Measurements from ENCODE around the gene CGB8.
"Not testable (repeated sequence)": the region's sequence is repeated elsewhere in the genome, so short reads cannot be mapped to it uniquely, and the experiment has no call there.

Gene CGB8

GRCh38 chr19:49071860-49072547 lies 23.1 kb upstream of the CGB8 start:
- Mint-ChIP-seq H3K9me3 (no peaks in the 10 kb centered on the region), H3K36me3 (peaks cover 10% of the 10 kb centered on the region), H3K27me3 (peaks cover 41% of the 10 kb centered on the region), H3K4me3 (no peak overlapping the region), H3K4me1 (peaks cover 11% of the 10 kb centered on the region), H3K27ac (no peak overlapping the region)

- H3K4me1 Mint-ChIP-seq: peaks cover 11% of the 10 kb centered on the region
- H3K27ac Mint-ChIP-seq: no peak overlapping the region
- peaks cover 43% of the 10 kb centered on the region for H3K27me3 Mint-ChIP-seq
Measured at GRCh38 chr19:49070416-49070815, 21.5 kb upstream of the CGB8 start.

GRCh38 chr19:49069026-49069425 lies 20.1 kb upstream of the CGB8 start:
- H3K36me3 Mint-ChIP-seq: peaks cover 10% of the 10 kb centered on the region
- no peak overlapping the region for H3K4me3 Mint-ChIP-seq
- peaks cover 39% of the 10 kb centered on the region for H3K27me3 Mint-ChIP-seq
- H3K27ac Mint-ChIP-seq: no peak overlapping the region
- no peaks in the 10 kb centered on the region for H3K9me3 Mint-ChIP-seq
- peaks cover 11% of the 10 kb centered on the region for H3K4me1 Mint-ChIP-seq

More at GRCh38 chr19:49070416-49070815, 21.5 kb upstream of the CGB8 start:
- Mint-ChIP-seq H3K9me3 (no peaks in the 10 kb centered on the region), H3K36me3 (peaks cover 10% of the 10 kb centered on the region), H3K4me3 (no peak overlapping the region)

GRCh38 chr19:49067554-49067953 lies 18.6 kb upstream of the CGB8 start:
- Mint-ChIP-seq H3K27me3 (peaks cover 26% of the 10 kb centered on the region), H3K27ac (no peak overlapping the region), H3K4me3 (no peak overlapping the region), H3K36me3 (peaks cover 8% of the 10 kb centered on the region), H3K4me1 (peaks cover under 1% of the 10 kb centered on the region), H3K9me3 (no peaks in the 10 kb centered on the region)

- H3K27ac Mint-ChIP-seq: no peak overlapping the region
- H3K36me3 Mint-ChIP-seq: peaks cover 8% of the 10 kb centered on the region
- H3K4me3 Mint-ChIP-seq: peak overlapping the region; percentile 7
- H3K27me3 Mint-ChIP-seq: peaks cover 25% of the 10 kb centered on the region
- no peaks in the 10 kb centered on the region for H3K4me1 Mint-ChIP-seq
- H3K9me3 Mint-ChIP-seq: no peaks in the 10 kb centered on the region
Measured at GRCh38 chr19:49065905-49066512, 17.1 kb upstream of the CGB8 start.

GRCh38 chr19:49064768-49065611 lies 16.1 kb upstream of the CGB8 start, which contains the start of gene NTF4:
Gene NTF4, minus strand, starts transcription at chr19:49064818. Its CDS starts 2,821 bp downstream, at chr19:49061997.
- Mint-ChIP-seq H3K27ac (no peak within 1 kb of the TSS), H3K9me3 (no peaks in the 10 kb centered on the region), H3K4me3 (no peak within 1 kb of the TSS), H3K27me3 (peaks cover 25% of the 10 kb centered on the region), H3K36me3 (peaks cover 4% of the 10 kb centered on the region), H3K4me1 (no peaks in the 10 kb centered on the region)

- no peaks in the 10 kb centered on the region for H3K9me3 Mint-ChIP-seq
- peaks cover 22% of the 10 kb centered on the region for H3K27me3 Mint-ChIP-seq
- no peaks in the 10 kb centered on the region for H3K4me1 Mint-ChIP-seq
- H3K27ac Mint-ChIP-seq: no peak overlapping the region
- H3K4me3 Mint-ChIP-seq: no peak overlapping the region
- H3K36me3 Mint-ChIP-seq: no peaks in the 10 kb centered on the region
Measured at GRCh38 chr19:49064029-49064629, 15.2 kb upstream of the CGB8 start.

- Mint-ChIP-seq H3K4me1 (peaks cover 15% of the 10 kb centered on the region), H3K4me3 (no peak overlapping the region), H3K27me3 (peaks cover 25% of the 10 kb centered on the region)
Measured at GRCh38 chr19:49061445-49061844, 12.5 kb upstream of the CGB8 start.

GRCh38 chr19:49061000-49061399 lies 12.1 kb upstream of the CGB8 start:
- Mint-ChIP-seq H3K27ac (no peak overlapping the region), H3K36me3 (no peaks in the 10 kb centered on the region), H3K27me3 (peaks cover 23% of the 10 kb centered on the region), H3K4me3 (no peak overlapping the region), H3K9me3 (no peaks in the 10 kb centered on the region), H3K4me1 (peaks cover 15% of the 10 kb centered on the region)

More at GRCh38 chr19:49061445-49061844, 12.5 kb upstream of the CGB8 start:
- Mint-ChIP-seq H3K9me3 (no peaks in the 10 kb centered on the region), H3K36me3 (no peaks in the 10 kb centered on the region), H3K27ac (no peak overlapping the region)

GRCh38 chr19:49059053-49059452 lies 10.1 kb upstream of the CGB8 start:
- Mint-ChIP-seq H3K27ac (peak overlapping the region; percentile 14), H3K9me3 (no peaks in the 10 kb centered on the region), H3K36me3 (no peaks in the 10 kb centered on the region), H3K27me3 (peaks cover 17% of the 10 kb centered on the region), H3K4me3 (no peak overlapping the region), H3K4me1 (peaks cover 15% of the 10 kb centered on the region)

- Mint-ChIP-seq H3K36me3 (no peaks in the 10 kb centered on the region), H3K27ac (no peak overlapping the region), H3K27me3 (peaks cover 17% of the 10 kb centered on the region), H3K4me3 (peak overlapping the region; percentile 87), H3K9me3 (no peaks in the 10 kb centered on the region), H3K4me1 (peaks cover 15% of the 10 kb centered on the region)
Measured at GRCh38 chr19:49058562-49058961, 9.7 kb upstream of the CGB8 start.

GRCh38 chr19:49057636-49058234 lies 8.8 kb upstream of the CGB8 start, which contains the start of gene CGB7:
Gene CGB7, minus strand, starts transcription at chr19:49057749. Its CDS starts 2,374 bp downstream, at chr19:49055375.
- Mint-ChIP-seq H3K27me3 (peaks cover 17% of the 10 kb centered on the region), H3K27ac (no peak within 1 kb of the TSS), H3K4me1 (peaks cover 15% of the 10 kb centered on the region)

GRCh38 chr19:49056902-49057596 lies 8.1 kb upstream of the CGB8 start:
- not testable (repeated sequence) for H3K36me3 Mint-ChIP-seq, H3K27ac Mint-ChIP-seq, H3K9me3 Mint-ChIP-seq
- peaks cover 17% of the 10 kb centered on the region for H3K27me3 Mint-ChIP-seq
- H3K4me1 Mint-ChIP-seq: peaks cover 15% of the 10 kb centered on the region
- H3K4me3 Mint-ChIP-seq: peak overlapping the region; percentile 87

More at GRCh38 chr19:49057636-49058234, 8.8 kb upstream of the CGB8 start, which contains the start of gene CGB7:
- no peaks in the 10 kb centered on the region for H3K36me3 Mint-ChIP-seq
- no peaks in the 10 kb centered on the region for H3K9me3 Mint-ChIP-seq
- H3K4me3 Mint-ChIP-seq: peak within 1 kb of the TSS; percentile 87

GRCh38 chr19:49056101-49056901 lies 7.4 kb upstream of the CGB8 start:
- Mint-ChIP-seq H3K9me3 (no peaks in the 10 kb centered on the region), H3K27me3 (peaks cover 17% of the 10 kb centered on the region), H3K36me3 (no peaks in the 10 kb centered on the region), H3K4me1 (peaks cover 15% of the 10 kb centered on the region), H3K27ac (no peak overlapping the region), H3K4me3 (peak overlapping the region; percentile 87)

All from activated naive CD4-positive, alpha-beta T cell treated with anti-CD3 and anti-CD28 coated beads, Interleukin-2, amount 50 U/mL, for 24 hours (primary cell).